PFSK-1 (cell line): ENCODE results near the gene ITGA11.

ENCODE experiments used
- FOXP2 ChIP-seq: optimal IDR thresholded peaks from 2 replicates; pipeline ENCODE3; 2011; ENCODE audit warnings: borderline replicate concordance, control low read depth, inconsistent platforms; ENCODE audit not compliant: insufficient read depth; ENCODE audit errors: extremely low read length, extremely low read depth
- POLR2AphosphoS5 ChIP-seq: IDR thresholded peaks from 2 replicates; pipeline ENCODE4 v1.6.1; 2012; ENCODE audit warnings: low read depth, mild to moderate bottlenecking, control low read depth, low read length, moderate library complexity
- SIN3A ChIP-seq: IDR thresholded peaks from 2 replicates; pipeline ENCODE4 v1.6.1; 2012; ENCODE audit warnings: mild to moderate bottlenecking, low read length, moderate library complexity, borderline replicate concordance; ENCODE audit not compliant: insufficient read depth
- TAF1 ChIP-seq: IDR thresholded peaks from 2 replicates; pipeline ENCODE4 v1.6.1; 2012; ENCODE audit warnings: low read length, control low read depth, borderline replicate concordance; ENCODE audit not compliant: insufficient read depth
- TF ChIP-seq, protein P1 (sequence below), 2 experiments: IDR thresholded peaks; 2 replicates each; pipeline versions ENCODE4 v1.6.1 to v1.8.0; 2011 to 2012; ENCODE audit warnings: low read depth in 2 of 2, low read length in 2 of 2, control low read depth in 1 of 2, inconsistent platforms in 1 of 2, mild to moderate bottlenecking in 1 of 2, moderate library complexity in 1 of 2; ENCODE audit not compliant: insufficient read depth in 1 of 2

The ITGA11 gene

DNA sequence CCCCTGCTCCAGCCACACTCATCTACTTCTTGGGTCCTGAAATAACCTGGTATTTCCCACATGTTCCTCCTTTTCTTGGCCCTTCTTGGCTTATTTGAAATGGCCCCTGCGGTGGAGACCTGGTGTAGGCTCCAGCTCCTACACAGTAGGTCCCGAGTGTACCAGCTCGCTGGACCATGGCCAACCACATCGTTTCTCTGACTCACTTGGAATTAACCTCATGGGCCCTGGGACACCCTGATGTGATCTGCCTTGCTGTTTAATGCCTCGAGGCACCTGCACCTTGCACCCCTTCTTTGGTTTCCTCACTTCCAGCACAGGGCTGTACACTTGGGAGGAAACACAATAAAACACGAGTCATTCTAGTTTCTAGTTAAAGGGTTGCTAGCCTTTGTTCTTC, 94.1 kb downstream of the ITGA11 start:
- no peak for TF ChIP-seq SIN3A
- TF ChIP-seq, protein P1, sequence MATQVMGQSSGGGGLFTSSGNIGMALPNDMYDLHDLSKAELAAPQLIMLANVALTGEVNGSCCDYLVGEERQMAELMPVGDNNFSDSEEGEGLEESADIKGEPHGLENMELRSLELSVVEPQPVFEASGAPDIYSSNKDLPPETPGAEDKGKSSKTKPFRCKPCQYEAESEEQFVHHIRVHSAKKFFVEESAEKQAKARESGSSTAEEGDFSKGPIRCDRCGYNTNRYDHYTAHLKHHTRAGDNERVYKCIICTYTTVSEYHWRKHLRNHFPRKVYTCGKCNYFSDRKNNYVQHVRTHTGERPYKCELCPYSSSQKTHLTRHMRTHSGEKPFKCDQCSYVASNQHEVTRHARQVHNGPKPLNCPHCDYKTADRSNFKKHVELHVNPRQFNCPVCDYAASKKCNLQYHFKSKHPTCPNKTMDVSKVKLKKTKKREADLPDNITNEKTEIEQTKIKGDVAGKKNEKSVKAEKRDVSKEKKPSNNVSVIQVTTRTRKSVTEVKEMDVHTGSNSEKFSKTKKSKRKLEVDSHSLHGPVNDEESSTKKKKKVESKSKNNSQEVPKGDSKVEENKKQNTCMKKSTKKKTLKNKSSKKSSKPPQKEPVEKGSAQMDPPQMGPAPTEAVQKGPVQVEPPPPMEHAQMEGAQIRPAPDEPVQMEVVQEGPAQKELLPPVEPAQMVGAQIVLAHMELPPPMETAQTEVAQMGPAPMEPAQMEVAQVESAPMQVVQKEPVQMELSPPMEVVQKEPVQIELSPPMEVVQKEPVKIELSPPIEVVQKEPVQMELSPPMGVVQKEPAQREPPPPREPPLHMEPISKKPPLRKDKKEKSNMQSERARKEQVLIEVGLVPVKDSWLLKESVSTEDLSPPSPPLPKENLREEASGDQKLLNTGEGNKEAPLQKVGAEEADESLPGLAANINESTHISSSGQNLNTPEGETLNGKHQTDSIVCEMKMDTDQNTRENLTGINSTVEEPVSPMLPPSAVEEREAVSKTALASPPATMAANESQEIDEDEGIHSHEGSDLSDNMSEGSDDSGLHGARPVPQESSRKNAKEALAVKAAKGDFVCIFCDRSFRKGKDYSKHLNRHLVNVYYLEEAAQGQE (IDR thresholded peaks at IDR 0.05; ENCODE audit: insufficient read depth in 1 of 2, low read depth in 2 of 2, low read length in 2 of 2): no peak
- TF ChIP-seq FOXP2: no peak
- TF ChIP-seq POLR2AphosphoS5: no peak
- TF ChIP-seq TAF1: no peak

DNA sequence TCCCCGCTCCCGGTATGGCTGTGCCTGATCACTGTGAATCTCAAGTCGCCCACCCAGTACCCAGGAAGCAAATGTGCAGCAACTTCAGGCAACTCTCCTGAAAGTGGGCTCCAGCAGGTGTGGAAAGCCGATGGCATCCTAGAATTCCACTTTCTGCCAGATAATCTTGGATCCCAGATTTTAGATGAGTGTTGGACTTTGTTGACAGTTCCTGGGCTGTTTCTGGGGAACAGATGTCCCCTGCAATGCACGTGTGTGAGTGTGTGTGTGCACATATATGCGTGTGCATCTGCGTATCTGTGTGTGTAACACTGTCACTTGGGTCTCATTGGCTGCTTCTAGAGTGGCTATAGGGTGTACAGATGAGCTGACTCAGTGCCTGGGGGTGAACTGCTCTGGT, 95.4 kb downstream of the ITGA11 start:
- TF ChIP-seq, protein P1 (IDR thresholded peaks at IDR 0.05; ENCODE audit: insufficient read depth in 1 of 2, low read depth in 2 of 2, low read length in 2 of 2): no peak
- TF ChIP-seq TAF1 (no peak), FOXP2 (no peak), POLR2AphosphoS5 (no peak), SIN3A (no peak)

DNA sequence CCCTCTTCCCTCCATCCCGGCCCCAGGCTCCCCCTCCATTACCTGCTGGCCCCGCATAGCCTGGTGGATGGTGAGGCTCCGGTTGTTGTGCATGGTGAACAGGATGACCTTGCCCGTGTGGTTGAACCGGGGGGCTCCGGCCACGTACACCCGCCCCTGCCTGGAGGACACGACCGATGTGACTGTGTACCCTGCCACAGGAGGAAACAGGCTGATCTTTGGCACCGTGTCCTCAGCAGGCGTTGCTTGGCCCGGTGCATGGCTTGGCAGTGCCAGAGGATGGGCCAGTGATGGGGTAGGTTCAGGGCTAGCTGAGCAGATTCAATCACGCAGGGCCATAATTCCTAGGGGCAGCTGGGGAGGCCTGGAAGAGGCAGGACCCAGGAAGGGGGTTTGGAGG, 96.3 kb downstream of the ITGA11 start:
- TF ChIP-seq TAF1: no peak
- TF ChIP-seq FOXP2: no peak
- TF ChIP-seq SIN3A: no peak
- TF ChIP-seq POLR2AphosphoS5: no peak
- TF ChIP-seq, protein P1 (IDR thresholded peaks at IDR 0.05; ENCODE audit: insufficient read depth in 1 of 2, low read depth in 2 of 2, low read length in 2 of 2): no peak

DNA sequence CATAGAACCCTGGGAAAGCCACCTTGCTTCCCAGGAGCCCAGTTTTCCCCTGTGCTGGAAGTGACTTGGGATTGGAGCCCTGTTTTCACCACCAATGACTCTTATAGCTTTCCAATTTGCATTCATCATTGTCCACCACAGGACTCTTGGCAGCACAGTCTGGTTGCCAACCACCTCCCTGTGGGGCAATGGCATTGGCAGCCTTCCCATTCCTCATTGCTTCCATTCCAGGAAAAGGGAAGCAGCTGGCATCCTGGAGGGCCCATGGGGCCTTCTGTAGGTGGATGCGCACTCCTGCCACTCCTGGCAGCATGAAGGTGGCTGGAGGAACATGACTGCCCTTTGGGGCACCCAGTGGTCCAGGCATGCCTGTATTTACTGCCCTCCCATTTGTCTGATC, 96.7 kb downstream of the ITGA11 start:
- TF ChIP-seq, protein P1 (IDR thresholded peaks at IDR 0.05; ENCODE audit: insufficient read depth in 1 of 2, low read depth in 2 of 2, low read length in 2 of 2): no peak

DNA sequence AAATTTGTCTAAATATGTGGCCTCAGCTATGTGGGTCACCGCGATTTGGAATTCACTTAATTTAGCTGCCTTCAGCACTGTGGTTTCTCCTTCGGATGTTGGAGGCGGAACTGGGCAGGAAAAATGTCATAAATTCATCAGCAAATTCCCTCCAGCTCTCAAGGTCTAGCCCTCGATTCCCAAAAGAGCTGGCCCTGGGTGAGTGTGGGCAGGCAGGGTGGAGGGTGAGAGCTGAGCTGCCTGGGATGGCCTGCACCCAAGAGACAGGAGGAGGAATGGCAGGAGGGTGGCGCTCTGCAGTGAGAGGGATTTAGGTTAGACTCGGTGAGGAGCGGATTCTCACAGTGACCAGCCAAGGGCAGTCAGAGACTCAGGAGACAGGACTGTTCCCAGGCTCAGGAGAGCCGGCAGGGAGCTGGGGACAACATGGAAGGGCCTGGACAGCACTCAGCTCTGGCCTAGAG, 97.3 kb downstream of the ITGA11 start:
- no peak for TF ChIP-seq SIN3A
- TF ChIP-seq FOXP2: no peak
- TF ChIP-seq, protein P1 (IDR thresholded peaks at IDR 0.05; ENCODE audit: insufficient read depth in 1 of 2, low read depth in 2 of 2, low read length in 2 of 2): no peak
- no peak for TF ChIP-seq POLR2AphosphoS5
- TF ChIP-seq TAF1: no peak
